Subcutaneous adipose tissue (tissue), 4 donors: Measurements from ENCODE around the gene CEACAM21. TPM values are rescaled to one million over a fixed set of nuclear protein-coding genes. Genes with fewer than 3 reads are reported as not detected.

Experiments used
- total RNA-seq, 4 donors: library from RNA; depleted of rRNA; stranded (reverse); fragments of >200 nt; gene quantifications; one replicate each; pipeline ENCODE4 v1.1.0, GENCODE V29; 2016
- TF ChIP-seq, protein P1 (sequence below): fragments of 450-650 bp; IDR thresholded peaks from one replicate; pipeline ENCODE4 v1.5.1; 2016; ENCODE audit warnings: low read depth, mild to moderate bottlenecking, control low read depth, antibody characterized with exemption, moderate library complexity

The CEACAM21 gene
- total RNA-seq, 4 donors from 2014 or later: 1.1 to 3.1 TPM; not detected in 2

DNA sequence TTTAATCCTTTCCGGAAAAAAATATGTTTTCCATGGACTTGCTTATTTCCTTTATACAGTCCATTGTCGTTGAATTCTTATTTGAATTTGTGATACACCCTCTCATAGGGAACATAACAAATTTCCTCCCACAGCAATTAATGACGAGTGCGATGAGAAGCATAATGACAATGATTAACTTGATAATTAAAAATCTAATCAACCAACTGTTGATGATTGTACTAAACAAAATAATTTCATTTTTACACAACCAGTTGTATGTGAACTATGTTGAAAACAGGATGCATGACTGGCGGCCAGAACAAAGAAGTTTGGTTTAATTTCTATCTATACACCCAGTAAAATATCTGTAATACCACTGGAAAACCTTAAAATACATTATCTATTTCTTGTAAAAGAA is 26.1 kb upstream of the CEACAM21 start:
- TF ChIP-seq, protein P1, sequence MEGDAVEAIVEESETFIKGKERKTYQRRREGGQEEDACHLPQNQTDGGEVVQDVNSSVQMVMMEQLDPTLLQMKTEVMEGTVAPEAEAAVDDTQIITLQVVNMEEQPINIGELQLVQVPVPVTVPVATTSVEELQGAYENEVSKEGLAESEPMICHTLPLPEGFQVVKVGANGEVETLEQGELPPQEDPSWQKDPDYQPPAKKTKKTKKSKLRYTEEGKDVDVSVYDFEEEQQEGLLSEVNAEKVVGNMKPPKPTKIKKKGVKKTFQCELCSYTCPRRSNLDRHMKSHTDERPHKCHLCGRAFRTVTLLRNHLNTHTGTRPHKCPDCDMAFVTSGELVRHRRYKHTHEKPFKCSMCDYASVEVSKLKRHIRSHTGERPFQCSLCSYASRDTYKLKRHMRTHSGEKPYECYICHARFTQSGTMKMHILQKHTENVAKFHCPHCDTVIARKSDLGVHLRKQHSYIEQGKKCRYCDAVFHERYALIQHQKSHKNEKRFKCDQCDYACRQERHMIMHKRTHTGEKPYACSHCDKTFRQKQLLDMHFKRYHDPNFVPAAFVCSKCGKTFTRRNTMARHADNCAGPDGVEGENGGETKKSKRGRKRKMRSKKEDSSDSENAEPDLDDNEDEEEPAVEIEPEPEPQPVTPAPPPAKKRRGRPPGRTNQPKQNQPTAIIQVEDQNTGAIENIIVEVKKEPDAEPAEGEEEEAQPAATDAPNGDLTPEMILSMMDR: no peak

DNA sequence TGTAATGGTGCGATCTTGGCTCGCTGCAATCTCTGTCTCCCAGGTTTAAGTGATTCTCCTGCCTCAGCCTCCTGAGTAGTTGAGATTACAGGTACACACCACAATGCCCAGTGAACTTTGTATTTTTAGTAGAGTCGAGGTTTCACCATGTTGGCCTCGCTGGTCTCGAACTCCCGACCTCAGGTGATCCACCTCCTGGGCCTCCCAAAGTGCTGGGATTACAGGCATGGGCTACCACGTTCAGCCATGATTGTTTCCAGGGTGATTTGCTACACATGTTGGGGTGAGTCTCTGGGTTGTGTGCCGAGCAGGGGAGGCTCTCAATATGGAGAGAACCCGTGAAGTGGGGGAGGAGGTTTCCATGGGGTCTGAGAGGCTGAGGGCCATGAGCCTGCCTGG is 24.8 kb upstream of the CEACAM21 start:
- TF ChIP-seq, protein P1: no peak

DNA sequence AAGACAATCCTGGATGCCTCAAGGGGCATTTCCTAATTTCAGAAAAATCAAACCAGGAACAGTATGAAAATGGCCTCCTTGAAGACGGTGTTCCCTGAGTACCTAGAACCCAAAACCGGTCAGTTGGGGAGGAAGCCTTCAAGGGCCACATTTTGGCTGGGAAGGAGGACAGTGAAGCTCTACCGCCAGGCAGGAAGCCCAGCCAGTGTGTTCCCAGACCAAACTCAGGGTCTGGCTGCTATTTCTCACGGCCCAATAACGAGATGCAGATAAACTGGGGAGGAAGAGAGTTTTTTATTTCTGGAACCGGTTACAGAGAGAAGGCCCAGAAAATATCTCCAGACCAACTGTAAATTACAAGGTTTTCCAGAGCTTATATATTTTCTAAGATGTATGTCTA is 24.3 kb upstream of the CEACAM21 start:
- TF ChIP-seq, protein P1: no peak

DNA sequence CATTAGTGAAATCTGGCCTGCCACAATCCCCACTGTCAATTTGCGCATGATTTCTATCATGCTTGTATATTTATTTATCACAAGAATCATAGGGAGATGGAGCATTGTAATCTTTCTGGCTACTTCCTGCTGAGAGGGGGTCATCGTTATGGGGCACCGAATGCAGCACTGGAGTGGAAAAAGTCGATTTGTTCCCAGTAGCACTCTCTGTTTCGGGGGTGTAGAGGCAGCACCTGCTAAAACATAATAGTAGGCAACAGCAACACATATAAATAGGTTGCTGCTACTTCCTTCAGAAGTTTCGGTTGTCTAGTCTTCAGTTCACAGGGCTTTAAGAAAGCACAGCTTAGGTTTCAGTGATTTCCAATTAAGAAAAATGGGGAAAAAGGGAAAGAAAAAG is 23.4 kb upstream of the CEACAM21 start:
- TF ChIP-seq, protein P1: no peak

DNA sequence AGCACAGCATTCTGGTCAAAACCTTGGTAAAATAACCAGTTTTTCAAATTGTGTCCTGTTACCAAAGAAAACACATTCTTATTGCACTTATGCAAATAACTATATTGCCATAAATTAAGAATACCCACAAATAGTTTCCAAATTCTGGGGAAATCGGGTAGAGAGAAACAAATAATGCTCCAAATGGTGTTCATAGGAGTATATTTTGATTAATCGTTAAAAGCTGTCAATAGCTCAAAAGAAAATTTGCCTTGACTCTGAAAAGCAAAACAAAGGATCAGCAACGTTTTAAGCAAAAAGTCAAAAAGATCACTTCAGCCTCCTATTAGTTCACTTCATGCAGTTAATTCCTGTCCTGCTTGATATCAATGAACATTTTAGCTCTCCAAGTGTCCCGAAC is 22.2 kb upstream of the CEACAM21 start:
- TF ChIP-seq, protein P1: no peak

DNA sequence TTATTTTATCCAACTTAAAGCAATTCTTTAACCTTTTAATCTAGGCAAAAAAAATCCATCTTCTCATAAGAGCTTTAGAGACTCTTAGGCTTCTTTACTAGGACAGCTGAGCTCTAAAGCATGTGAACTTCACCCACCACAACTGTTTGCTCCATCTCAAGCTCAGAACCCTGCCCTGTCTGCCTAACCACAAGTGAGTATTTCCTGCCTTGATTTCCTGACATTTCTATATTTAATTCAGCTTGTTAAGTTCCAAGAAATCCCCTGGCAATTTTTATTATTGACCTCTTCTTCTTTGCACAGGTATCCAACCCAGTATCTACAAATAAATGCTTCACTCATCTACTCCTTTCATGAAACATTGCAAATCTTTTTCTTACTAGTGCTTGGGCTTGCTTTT is 21.1 kb upstream of the CEACAM21 start:
- TF ChIP-seq, protein P1: no peak

DNA sequence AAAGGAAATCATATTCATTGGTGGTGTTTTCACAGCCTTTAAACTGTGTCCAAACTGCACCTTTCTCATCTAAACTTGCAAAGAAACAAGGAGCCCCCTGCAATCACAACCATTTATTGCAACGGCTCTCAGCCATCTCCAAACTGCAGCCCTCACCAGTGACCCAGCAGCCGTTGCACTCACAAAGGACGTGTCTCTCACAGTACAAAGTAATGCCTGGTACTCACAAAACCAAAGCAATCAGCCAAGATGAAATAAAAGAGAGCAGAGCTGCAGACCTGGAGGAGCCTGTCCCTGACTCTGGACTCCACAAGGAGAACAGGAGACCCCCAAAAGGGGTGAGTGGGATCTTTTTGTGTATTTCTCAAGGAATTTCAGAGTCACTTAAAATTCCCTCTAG is 20.2 kb upstream of the CEACAM21 start:
- TF ChIP-seq, protein P1: no peak
